Activated CD8-positive, alpha-beta memory T cell treated with anti-CD3 and anti-CD28 coated beads for 36 hours (primary cell): ENCODE data around the gene ATOX1. TPM values are rescaled to one million over a fixed set of nuclear protein-coding genes. Genes with fewer than 3 reads are reported as not detected.
"Not testable (repeated sequence)": the region's sequence is repeated elsewhere in the genome, so short reads cannot be mapped to it uniquely, and the experiment has no call there.

Source experiments
- CTCF ChIA-PET: fragments of 350-600 bp; sonication (Branson Sonifier 250); formaldehyde crosslinking; loops from one replicate; lab custom pipeline; 2021; ENCODE audit warnings: antibody characterized with exemption; lab: Charles Lee
- POLR2A ChIA-PET: fragments of 350-600 bp; sonication (Branson Sonifier 250); formaldehyde crosslinking; loops from one replicate; lab custom pipeline; 2021; ENCODE audit warnings: antibody characterized with exemption; lab: Charles Lee
- total RNA-seq, 2 experiments: library from RNA; stranded (reverse); gene quantifications; one replicate each; pipeline ENCODE4 v1.2.3, GENCODE V29; 2021

ATOX1 gene
- total RNA-seq, 2 experiments from 2014 or later: 110 to 111 TPM

DNA sequence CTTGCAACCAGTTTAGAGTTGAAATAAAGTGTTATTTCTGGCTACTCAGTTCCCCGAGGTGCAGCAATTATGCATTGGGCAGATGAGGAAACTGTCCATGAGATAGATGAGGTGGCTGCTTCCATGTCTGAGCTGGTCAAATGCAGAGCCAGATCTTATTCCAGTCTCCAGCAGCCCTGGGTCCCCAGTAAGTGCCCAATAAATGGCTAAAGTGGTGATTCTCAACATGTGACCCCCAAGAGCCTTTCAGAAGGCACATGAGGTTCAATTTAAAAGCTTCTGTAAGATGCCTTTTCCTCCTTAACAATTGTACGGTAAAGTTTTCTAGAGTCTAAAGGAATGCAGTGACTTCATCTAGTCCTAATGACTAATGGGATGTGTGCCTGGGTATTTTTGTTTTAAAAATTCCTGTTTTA lies 17.5 kb downstream of the ATOX1 start:
- ChIA-PET POLR2A (no interaction called here), CTCF (interaction anchor here (0.8 to 6.2 kb wide), 6 partner anchors 11 to 89 kb away, joined by 3 to 38 read pairs (median 8); no protein-coding TSS in a partner anchor)

- ChIA-PET POLR2A (no interaction called here), CTCF (interaction anchor here (0.8 to 6.2 kb wide), 10 partner anchors 12 to 101 kb away, joined by 3 to 38 read pairs (median 4); no protein-coding TSS in a partner anchor)
These were observed 18.0 kb downstream of the ATOX1 start for GRCh38 chr5:151740336-151740942.

GRCh38 chr5:151739939-151740335 lies 18.5 kb downstream of the ATOX1 start:
- ChIA-PET POLR2A (no interaction called here), CTCF (interaction anchor here (0.8 to 6.2 kb wide), 9 partner anchors 9 to 101 kb away, joined by 3 to 38 read pairs (median 5); no protein-coding TSS in a partner anchor)

DNA sequence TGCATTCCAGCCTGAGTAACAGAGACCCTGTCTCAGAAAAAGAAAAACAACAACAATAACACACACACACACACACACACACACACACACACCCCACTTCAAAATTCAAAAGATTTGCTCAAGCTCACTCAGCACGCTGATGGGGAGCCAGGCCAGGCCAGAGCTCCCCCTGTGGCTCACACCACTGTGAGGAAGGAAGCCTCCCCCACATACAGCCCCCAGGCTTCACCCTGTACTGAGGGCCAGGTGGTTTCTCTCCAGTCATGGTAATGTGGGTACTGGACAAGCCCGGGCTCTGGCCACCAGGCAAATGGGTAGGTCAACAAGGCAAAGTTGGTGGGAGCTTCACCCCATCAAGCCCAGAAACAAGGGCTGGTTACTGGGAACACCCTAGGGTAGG lies 19.0 kb downstream of the ATOX1 start:
- ChIA-PET POLR2A (no interaction called here), CTCF (interaction anchor here (0.7 to 6.2 kb wide), 7 partner anchors 9 to 87 kb away, joined by 3 to 38 read pairs (median 3); no protein-coding TSS in a partner anchor)

GRCh38 chr5:151738125-151738848 lies 20.1 kb downstream of the ATOX1 start:
- ChIA-PET CTCF (interaction anchor here (1.0 to 6.2 kb wide), 2 partner anchors 22 to 80 kb away, joined by 3 to 38 read pairs; no protein-coding TSS in a partner anchor), POLR2A (no interaction called here)

DNA sequence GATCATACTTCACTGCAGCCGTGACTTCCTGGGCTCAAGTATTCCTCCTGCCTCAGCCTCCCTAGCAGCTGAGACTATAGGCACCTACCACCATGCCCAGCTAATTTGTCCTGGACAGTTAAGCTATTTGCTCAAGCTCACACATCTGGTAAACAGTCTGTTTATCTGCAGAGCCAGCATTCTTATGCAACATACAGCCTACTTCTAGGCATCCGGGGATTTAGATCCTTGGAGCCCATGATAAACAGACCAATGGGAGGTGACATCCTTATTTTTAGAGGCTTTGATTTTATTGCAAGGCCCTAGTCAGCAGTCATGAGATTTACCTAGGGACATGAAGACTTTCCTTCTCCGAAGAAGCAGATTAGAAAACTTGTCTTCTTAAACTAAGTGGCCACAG lies 21.0 kb downstream of the ATOX1 start:
- POLR2A ChIA-PET: no interaction called here
- CTCF ChIA-PET: interaction anchor here (0.8 to 6.2 kb wide), 3 partner anchors 14 to 85 kb away, joined by 3 to 38 read pairs (median 3); no protein-coding TSS in a partner anchor

DNA sequence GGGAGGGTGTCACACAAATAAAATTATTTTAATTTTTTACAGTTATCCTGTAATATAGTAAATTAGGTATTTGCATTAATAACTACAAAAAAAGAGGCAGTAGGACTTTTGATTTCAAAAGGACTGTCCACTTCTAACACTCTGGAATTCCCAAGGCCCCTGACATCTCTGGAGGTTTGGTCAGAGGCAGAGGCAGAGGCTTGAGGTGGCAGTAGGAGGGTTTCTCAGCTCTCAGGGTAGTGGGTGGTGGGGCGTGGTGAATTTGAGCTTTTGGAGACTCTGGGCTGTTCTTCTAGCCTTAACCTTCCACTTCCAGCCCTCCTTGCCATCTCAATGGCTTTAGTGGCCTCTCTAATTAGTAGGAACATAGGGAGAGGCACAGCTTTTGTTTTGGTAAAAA lies 22.8 kb downstream of the ATOX1 start:
- ChIA-PET CTCF (interaction anchor here (0.6 kb wide), 1 partner anchor 15 kb away, joined by 3 read pairs; no protein-coding TSS in a partner anchor), POLR2A (no interaction called here)

DNA sequence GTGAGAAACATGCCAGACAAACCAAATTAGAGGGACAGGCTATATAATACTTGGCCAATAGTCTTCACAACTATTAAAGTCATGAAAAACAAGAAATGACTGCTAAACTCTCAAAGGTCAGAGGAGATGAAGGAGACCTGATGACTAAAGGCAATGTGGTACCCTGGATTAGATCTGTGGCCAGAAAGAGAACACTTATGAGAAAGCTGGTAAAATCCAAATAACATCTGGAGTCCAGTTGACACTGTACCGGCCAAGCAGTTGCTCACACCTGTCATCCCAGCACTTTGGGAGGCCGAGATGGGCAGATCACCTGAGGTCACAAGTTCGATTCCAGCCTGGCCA lies 24.4 kb downstream of the ATOX1 start:
- CTCF ChIA-PET: no interaction called here
- POLR2A ChIA-PET: no interaction called here

DNA sequence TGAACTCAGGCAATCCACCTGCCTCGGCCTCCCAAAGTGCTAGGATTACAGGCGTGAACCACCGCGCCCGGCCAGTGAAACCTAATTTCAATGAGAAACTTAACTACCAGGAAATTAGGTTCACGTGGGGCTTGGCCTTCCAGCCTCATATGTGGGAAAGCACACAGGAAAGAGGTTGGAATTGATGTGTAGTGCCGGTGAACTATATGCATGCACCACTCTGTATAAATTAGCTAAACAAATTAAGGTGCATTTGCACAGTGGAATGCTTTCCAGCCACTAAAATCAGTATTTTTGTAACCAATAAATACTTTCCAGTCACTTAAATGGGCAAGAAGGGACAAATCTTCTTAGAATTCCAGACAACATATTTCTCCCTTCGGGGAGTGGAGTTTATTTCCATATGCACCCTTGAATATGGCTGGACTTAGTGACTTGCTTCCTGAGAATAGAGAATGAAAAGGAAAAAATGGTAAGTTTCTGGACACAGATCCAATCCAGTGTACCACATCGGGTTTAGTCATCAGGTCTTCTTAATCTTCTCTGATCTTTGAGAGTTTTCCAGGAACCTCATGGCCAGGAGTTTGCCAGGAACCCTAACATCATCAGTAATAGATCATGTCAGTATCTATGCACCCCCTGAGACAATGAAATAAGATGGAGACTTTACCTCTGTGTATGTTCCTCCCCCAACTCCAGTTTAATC lies 24.9 kb downstream of the ATOX1 start:
- CTCF ChIA-PET: no interaction called here

DNA sequence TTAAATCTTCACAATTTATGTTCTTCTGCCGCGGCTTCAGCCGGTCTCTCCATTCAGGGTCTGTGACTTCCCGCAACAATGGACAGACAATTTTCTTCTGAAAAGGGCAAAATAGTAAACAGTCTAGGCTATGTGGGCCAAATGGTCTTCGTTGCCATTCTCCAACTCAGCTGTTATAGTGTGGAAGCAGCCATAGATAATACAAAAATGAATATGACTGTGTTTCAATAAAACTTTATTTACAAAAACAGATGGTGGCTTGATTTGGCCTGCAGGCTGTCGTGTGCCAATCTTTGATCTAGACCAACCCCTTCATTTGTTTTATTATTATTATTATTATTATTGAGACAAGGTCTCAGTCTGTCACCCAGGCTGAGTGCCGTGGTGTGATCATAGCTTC lies 28.1 kb downstream of the ATOX1 start:
- ChIA-PET POLR2A (no interaction called here), CTCF (interaction anchor here (1.2 kb wide), 1 partner anchor 9 kb away, joined by 3 read pairs; no protein-coding TSS in a partner anchor)

More for the DNA sequence above, 24.9 kb downstream of the ATOX1 start:
- POLR2A ChIA-PET: no interaction called here

GRCh38 chr5:151729597-151729996 lies 28.8 kb downstream of the ATOX1 start:
- POLR2A ChIA-PET, CTCF ChIA-PET: not testable (repeated sequence)

GRCh38 chr5:151724360-151724759 lies 34.1 kb downstream of the ATOX1 start:
- ChIA-PET CTCF (no interaction called here), POLR2A (no interaction called here)

DNA sequence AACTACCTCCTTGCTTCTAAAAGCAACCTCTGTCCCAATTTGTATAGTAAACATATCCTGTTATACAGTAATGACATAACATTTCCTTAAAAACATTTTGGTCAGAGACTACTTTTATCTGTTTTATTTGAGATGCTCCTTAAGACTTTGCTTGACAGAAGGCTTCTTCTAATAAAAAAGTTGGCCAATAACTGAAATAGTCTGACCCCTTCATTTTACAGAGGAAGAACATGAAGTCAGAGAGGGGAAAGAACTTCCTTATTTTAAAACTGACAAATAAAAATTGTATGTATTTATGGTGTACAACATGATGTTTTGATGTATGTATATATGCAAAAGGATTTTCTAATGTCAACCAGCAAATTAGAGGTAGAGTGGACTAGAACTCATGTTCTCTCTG lies 35.9 kb downstream of the ATOX1 start:
- ChIA-PET POLR2A (no interaction called here), CTCF (interaction anchor here (1.1 kb wide), 1 partner anchor 19 kb away, joined by 4 read pairs; no protein-coding TSS in a partner anchor)

DNA sequence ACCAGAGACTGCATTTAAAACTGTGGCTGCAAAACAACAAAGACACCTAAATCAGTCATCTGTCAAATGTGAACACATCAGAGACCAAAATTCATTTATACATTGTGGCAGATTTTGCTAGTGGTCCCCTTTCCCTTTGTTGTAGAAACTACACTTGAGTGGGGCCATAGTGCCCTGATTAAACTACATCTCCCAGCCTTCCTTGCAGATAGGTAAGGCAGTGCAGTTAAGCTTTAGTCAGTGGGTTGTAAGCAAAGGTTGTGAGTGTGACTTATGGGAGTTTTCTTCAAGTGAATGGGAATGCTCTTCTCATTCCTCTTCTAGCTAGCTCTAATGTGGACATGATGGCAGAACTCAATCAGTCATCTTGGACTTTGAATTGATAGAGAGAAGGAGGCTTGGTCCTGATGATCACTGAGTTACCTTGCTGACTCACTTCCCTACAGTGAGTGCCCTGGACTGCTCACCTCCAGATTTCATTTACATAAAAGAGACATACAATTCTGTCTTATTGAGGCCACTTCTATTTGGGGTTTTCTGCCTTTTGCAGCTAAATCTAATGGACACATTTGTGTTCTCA lies 36.5 kb downstream of the ATOX1 start:
- ChIA-PET CTCF (interaction anchor here (2.7 kb wide), 1 partner anchor 63 kb away, joined by 10 read pairs; no protein-coding TSS in a partner anchor), POLR2A (no interaction called here)

GRCh38 chr5:151721087-151721646 lies 37.3 kb downstream of the ATOX1 start:
- ChIA-PET CTCF (interaction anchor here (1.3 to 2.7 kb wide), 2 partner anchors 62 to 69 kb away, joined by 4 to 10 read pairs; no protein-coding TSS in a partner anchor), POLR2A (no interaction called here)

- POLR2A ChIA-PET: interaction anchor here (0.6 kb wide), 1 partner anchor 29 kb away, joined by 3 read pairs; no protein-coding TSS in a partner anchor
- CTCF ChIA-PET: interaction anchor here (0.8 to 2.7 kb wide), 4 partner anchors 19 to 68 kb away, joined by 3 to 10 read pairs (median 4); no protein-coding TSS in a partner anchor
These were observed 38.2 kb downstream of the ATOX1 start for GRCh38 chr5:151720215-151720614.

- POLR2A ChIA-PET: no interaction called here
- CTCF ChIA-PET: interaction anchor here (0.8 to 2.7 kb wide), 3 partner anchors 20 to 67 kb away, joined by 3 to 10 read pairs (median 5); no protein-coding TSS in a partner anchor
These were observed 39.0 kb downstream of the ATOX1 start for GRCh38 chr5:151719228-151720000.

DNA sequence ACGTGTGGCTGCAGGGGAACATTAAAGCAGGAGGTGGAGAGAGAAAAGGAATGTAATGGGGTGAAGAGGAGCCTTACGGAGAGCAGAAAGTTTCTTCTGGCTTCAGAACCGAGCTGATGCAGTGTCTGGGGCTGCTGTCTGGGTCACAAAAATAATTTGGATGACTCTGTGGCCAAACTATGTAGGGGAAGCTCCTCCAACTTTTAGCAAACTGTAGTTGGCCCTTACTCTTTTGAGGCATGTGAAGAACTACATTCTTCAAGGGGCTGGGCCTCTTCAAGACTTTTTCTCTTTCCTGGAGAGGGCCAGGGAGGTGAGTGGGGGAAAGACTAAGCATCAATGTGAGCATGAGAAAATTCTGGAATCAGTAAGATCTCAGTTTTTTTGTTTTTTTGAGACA lies 39.8 kb downstream of the ATOX1 start:
- ChIA-PET CTCF (interaction anchor here (1.0 kb wide), 1 partner anchor 60 kb away, joined by 4 read pairs; no protein-coding TSS in a partner anchor), POLR2A (no interaction called here)
